Measurements from ENCODE around the gene TOMM40. TPM values are rescaled to one million over a fixed set of nuclear protein-coding genes. Genes with fewer than 3 reads are reported as not detected.

Gene TOMM40
- total and polyA plus RNA-seq, 4 donors: 27.0 to 34.4 (median 30.6) TPM

DNA sequence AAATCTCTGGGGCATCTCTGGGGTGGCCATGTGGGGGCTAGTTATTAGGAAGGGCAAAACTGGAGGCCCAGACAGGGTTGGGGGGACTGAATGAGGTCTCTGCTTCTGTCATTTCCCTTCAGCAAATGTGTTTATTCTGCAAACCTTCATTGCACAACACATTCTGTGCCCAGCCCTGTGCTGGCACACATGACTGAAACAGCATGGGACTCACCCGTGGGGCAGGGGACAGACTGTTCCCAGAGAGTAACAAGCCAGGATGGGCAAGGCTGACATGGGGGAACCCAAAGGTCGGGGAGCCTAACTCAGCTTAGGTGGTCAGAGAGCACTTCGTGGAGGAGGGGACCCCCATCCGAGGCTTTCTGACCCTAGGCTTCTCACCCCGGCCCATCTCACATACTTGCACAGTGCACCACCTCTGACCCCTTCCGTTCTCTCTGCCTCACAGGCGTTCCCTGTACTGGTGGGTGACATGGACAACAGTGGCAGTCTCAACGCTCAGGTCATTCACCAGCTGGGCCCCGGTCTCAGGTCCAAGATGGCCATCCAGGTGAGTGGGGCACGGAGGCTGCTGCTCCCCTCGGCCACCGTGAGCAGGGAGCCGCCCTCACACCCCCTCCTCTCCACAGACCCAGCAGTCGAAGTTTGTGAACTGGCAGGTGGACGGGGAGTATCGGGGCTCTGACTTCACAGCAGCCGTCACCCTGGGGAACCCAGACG, 2.4 kb downstream of the TOMM40 start (continued):
- TF ChIP-seq, protein P1, sequence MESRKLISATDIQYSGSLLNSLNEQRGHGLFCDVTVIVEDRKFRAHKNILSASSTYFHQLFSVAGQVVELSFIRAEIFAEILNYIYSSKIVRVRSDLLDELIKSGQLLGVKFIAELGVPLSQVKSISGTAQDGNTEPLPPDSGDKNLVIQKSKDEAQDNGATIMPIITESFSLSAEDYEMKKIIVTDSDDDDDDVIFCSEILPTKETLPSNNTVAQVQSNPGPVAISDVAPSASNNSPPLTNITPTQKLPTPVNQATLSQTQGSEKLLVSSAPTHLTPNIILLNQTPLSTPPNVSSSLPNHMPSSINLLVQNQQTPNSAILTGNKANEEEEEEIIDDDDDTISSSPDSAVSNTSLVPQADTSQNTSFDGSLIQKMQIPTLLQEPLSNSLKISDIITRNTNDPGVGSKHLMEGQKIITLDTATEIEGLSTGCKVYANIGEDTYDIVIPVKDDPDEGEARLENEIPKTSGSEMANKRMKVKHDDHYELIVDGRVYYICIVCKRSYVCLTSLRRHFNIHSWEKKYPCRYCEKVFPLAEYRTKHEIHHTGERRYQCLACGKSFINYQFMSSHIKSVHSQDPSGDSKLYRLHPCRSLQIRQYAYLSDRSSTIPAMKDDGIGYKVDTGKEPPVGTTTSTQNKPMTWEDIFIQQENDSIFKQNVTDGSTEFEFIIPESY (IDR thresholded peaks at IDR 0.05): no peak

DNA sequence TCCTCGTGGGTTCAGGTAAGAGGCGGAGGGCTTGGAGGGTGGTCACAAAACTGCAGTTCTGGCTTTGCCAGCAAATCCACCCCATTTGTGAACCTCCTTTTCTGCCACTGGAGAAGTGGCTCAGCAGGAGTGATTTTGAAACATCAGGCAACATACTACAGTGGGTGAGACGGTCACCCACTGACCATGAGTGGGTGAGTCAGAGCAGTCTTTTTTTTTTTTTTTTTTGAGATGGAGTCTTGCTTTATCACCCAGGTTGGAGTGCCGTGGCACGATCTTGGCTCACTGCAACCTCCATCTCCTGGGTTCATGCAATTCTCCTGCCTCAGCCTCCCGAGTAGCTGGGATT, 3.0 kb downstream of the TOMM40 start:
- Histone ChIP-seq H3K36me3 (ENCODE audit: control insufficient read depth in 4 of 4, insufficient read depth in 3 of 4, low read depth in 1 of 4, low read length in 3 of 4) (peaks cover 7 to 45% (median 27%) of the 10 kb centered on the region in 4 donors), H3K27me3 (ENCODE audit: control insufficient read depth in 4 of 4, insufficient read depth in 4 of 4, low read length in 3 of 4) (no peaks in the 10 kb centered on the region), H3K4me3 (ENCODE audit: low read depth in 1 of 3, low read length in 3 of 3) (no peak overlapping the region), H3K4me1 (ENCODE audit: control insufficient read depth in 4 of 4, insufficient read depth in 4 of 4, low read length in 3 of 4) (peaks cover 11 to 29% (median 25%) of the 10 kb centered on the region in 4 donors), H3K9ac (ENCODE audit: low read depth in 1 of 2, low read length in 2 of 2) (no peak overlapping the region), H3K27ac (ENCODE audit: low read depth in 1 of 2, low read length in 2 of 2) (no peak overlapping the region), H3K9me3 (ENCODE audit: control insufficient read depth in 4 of 4, low read length in 3 of 4) (no peaks in the 10 kb centered on the region)
- no peak for DNase-seq (ENCODE audit: low spot score)
- TF ChIP-seq HNF4G (IDR thresholded peaks at IDR 0.05) (no peak), GABPA (IDR thresholded peaks at IDR 0.05 in 1 of 2, conservative IDR thresholded peaks at IDR 0.05 in 1 of 2) (no peak), TAF1 (conservative IDR thresholded peaks at IDR 0.05) (no peak)
- TF ChIP-seq, protein P2, sequence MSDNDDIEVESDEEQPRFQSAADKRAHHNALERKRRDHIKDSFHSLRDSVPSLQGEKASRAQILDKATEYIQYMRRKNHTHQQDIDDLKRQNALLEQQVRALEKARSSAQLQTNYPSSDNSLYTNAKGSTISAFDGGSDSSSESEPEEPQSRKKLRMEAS (IDR thresholded peaks at IDR 0.05): no peak
- 95% methylated on average over 6 of the region's 6 CpGs for WGBS

DNA sequence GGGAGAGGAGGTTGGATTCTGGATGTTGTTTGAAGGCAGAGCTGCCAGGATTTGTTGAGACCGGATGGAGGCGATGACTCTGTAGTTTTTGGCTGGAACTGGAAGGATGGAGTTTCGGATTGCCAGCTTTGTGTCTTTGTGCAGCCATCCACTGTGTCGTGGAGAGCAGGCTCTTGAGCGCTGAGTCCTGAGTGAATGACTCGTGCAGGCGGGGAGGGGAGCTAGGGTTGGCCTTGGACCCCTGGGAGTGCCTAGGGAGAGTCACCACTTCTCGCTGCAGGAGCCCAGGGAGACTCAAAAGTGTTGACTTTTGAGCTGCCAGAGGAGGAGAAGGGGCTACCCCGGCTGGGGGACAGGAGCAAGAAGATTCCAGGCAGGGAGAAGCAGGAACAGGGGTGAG, 3.9 kb downstream of the TOMM40 start:
- H3K9me3 ChIP-seq (ENCODE audit: control insufficient read depth in 4 of 4, low read length in 3 of 4): no peaks in the 10 kb centered on the region
- H3K9ac ChIP-seq (ENCODE audit: low read depth in 1 of 2, low read length in 2 of 2): no peak overlapping the region
- H3K36me3 ChIP-seq (ENCODE audit: control insufficient read depth in 4 of 4, insufficient read depth in 3 of 4, low read depth in 1 of 4, low read length in 3 of 4): peaks cover 7 to 48% (median 27%) of the 10 kb centered on the region in 4 donors
- peaks cover 8 to 25% (median 21%) of the 10 kb centered on the region in 4 donors for H3K4me1 ChIP-seq (ENCODE audit: control insufficient read depth in 4 of 4, insufficient read depth in 4 of 4, low read length in 3 of 4)
- TF ChIP-seq FOXA1 (IDR thresholded peaks at IDR 0.05) (no peak), FOXA2 (IDR thresholded peaks at IDR 0.05) (no peak), HNF4G (IDR thresholded peaks at IDR 0.05) (no peak), NR2F2 (IDR thresholded peaks at IDR 0.05) (no peak), JUND (IDR thresholded peaks at IDR 0.05) (no peak), HNF4A (conservative IDR thresholded peaks at IDR 0.05) (no peak), EGR1 (IDR thresholded peaks at IDR 0.05; ENCODE audit: low read depth in 2 of 2) (no peak), YY1 (IDR thresholded peaks at IDR 0.05) (no peak), RAD21 (IDR thresholded peaks at IDR 0.05) (no peak), SP1 (IDR thresholded peaks at IDR 0.05) (no peak)
- TF ChIP-seq, protein P2 (IDR thresholded peaks at IDR 0.05): no peak
- TF ChIP-seq, protein P1 (IDR thresholded peaks at IDR 0.05): no peak
- TF ChIP-seq, protein P3, sequence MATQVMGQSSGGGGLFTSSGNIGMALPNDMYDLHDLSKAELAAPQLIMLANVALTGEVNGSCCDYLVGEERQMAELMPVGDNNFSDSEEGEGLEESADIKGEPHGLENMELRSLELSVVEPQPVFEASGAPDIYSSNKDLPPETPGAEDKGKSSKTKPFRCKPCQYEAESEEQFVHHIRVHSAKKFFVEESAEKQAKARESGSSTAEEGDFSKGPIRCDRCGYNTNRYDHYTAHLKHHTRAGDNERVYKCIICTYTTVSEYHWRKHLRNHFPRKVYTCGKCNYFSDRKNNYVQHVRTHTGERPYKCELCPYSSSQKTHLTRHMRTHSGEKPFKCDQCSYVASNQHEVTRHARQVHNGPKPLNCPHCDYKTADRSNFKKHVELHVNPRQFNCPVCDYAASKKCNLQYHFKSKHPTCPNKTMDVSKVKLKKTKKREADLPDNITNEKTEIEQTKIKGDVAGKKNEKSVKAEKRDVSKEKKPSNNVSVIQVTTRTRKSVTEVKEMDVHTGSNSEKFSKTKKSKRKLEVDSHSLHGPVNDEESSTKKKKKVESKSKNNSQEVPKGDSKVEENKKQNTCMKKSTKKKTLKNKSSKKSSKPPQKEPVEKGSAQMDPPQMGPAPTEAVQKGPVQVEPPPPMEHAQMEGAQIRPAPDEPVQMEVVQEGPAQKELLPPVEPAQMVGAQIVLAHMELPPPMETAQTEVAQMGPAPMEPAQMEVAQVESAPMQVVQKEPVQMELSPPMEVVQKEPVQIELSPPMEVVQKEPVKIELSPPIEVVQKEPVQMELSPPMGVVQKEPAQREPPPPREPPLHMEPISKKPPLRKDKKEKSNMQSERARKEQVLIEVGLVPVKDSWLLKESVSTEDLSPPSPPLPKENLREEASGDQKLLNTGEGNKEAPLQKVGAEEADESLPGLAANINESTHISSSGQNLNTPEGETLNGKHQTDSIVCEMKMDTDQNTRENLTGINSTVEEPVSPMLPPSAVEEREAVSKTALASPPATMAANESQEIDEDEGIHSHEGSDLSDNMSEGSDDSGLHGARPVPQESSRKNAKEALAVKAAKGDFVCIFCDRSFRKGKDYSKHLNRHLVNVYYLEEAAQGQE (IDR thresholded peaks at IDR 0.05): no peak
- TF ChIP-seq, protein P4, sequence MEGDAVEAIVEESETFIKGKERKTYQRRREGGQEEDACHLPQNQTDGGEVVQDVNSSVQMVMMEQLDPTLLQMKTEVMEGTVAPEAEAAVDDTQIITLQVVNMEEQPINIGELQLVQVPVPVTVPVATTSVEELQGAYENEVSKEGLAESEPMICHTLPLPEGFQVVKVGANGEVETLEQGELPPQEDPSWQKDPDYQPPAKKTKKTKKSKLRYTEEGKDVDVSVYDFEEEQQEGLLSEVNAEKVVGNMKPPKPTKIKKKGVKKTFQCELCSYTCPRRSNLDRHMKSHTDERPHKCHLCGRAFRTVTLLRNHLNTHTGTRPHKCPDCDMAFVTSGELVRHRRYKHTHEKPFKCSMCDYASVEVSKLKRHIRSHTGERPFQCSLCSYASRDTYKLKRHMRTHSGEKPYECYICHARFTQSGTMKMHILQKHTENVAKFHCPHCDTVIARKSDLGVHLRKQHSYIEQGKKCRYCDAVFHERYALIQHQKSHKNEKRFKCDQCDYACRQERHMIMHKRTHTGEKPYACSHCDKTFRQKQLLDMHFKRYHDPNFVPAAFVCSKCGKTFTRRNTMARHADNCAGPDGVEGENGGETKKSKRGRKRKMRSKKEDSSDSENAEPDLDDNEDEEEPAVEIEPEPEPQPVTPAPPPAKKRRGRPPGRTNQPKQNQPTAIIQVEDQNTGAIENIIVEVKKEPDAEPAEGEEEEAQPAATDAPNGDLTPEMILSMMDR (IDR thresholded peaks at IDR 0.05; ENCODE audit: low read depth, low read length, missing input control): no peak
- H3K27ac ChIP-seq (ENCODE audit: low read depth in 1 of 2, low read length in 2 of 2): no peak overlapping the region
- no peak overlapping the region for H3K4me3 ChIP-seq (ENCODE audit: low read depth in 1 of 3, low read length in 3 of 3)
- WGBS: 88% methylated on average over 9 of the region's 9 CpGs
- DNase-seq (ENCODE audit: low spot score): no peak
- H3K27me3 ChIP-seq (ENCODE audit: control insufficient read depth in 4 of 4, insufficient read depth in 4 of 4, low read length in 3 of 4): no peaks in the 10 kb centered on the region
